Pancreas (tissue), 10 donors: ENCODE measurements around the gene SRGAP2B. TPM values are rescaled to one million over a fixed set of nuclear protein-coding genes. Genes with fewer than 3 reads are reported as not detected.
"Not testable (repeated sequence)": the region's sequence is repeated elsewhere in the genome, so short reads cannot be mapped to it uniquely, and the experiment has no call there.

Source experiments
- ATAC-seq, 4 donors: fragments of 200-7000 bp; cut with Tn5 transposase; one replicate each; pipeline versions ENCODE4 v1.8.0 to v1.9.1; 2020; ENCODE audit warnings: mild to moderate bottlenecking in 4 of 4, moderate library complexity in 4 of 4
- DNase-seq, 6 donors: peaks; one replicate each; pipeline ENCODE4 v3.0.0-alpha.2; 2020
- FAIRE-seq: peaks from 2 replicates; lab custom pipeline; 2012; peaks lifted over from hg19 to GRCh38; lab: Jason Lieb, UNC
- H3K27ac ChIP-seq, 4 donors: fragments of 200-600 bp; sonication (generic); 1 replicate in 3 of 4; 2 replicates in 1 of 4; pipeline versions ENCODE4 v1.5.0 to v1.8.0; 2020
- H3K27me3 ChIP-seq, 4 donors: fragments of 200-600 bp; one replicate each; pipeline ENCODE4 v1.8.0; 2021
- H3K36me3 ChIP-seq, 3 donors: fragments of 200-600 bp; sonication (generic) in 1 of 3; one replicate each; pipeline versions ENCODE4 v1.5.0 to v1.8.0; 2020 to 2021
- H3K4me1 ChIP-seq, 3 donors: fragments of 200-600 bp; one replicate each; pipeline ENCODE4 v1.8.0; 2021
- H3K4me3 ChIP-seq, 4 donors: fragments of 200-600 bp; sonication (generic) in 2 of 4; one replicate each; pipeline versions ENCODE4 v1.5.0 to v1.8.0; 2020 to 2021
- H3K9me3 ChIP-seq, 4 donors: fragments of 200-600 bp; one replicate each; pipeline ENCODE4 v1.8.0; 2021
- WGBS, 2 donors: extraction: QIAGEN DNeasy Blood & Tissue Kit; methylation state at CpG; one replicate each; pipeline ENCODE4 v1.1.7; 2013; 5-methylcytosine and 5-hydroxymethylcytosine counted together
- intact Hi-C, 3 donors: fragments of 100-400 bp; cut with DNase I; formaldehyde crosslinking; loops; one replicate each; pipeline versions ENCODE4 v1.11.1 to v1.14.2; 2022
- polyA plus RNA-seq, 2 donors: library from polyadenylated mRNA; stranded (reverse); fragments of 200-250 nt; gene quantifications; one replicate each; pipeline ENCODE4 v1.2.3, GENCODE V29; 2013
- total RNA-seq, 6 donors: library from RNA; stranded (reverse); fragmentation: NEBNext Ultra II Directional in 4 of 6; extraction: Animal tissue kit (Norgen Biotek cat#: 25700) in 4 of 6; gene quantifications; one replicate each; pipeline versions ENCODE4 v1.2.1 to v1.2.4, GENCODE V29; 2021 to 2023
- donor health status: healthy with polysubstance abuse.
- donor health status: DM: no; HTN: no; CAD: no; lungs with moderate emphysema.
- donor health status: DM: no; HTN: no; CAD: no.
- donor health status: control.
- donor health status: control.
- donor health status: Bipolar disorder and iron deficiency.
- donor health status: DM: yes; HTN: yes; CAD: no.
- donor health status: DM: no; HTN: no; CAD: no.
- donor health status: DM: no; HTN: no; CAD: no.
- donor health status: DM: yes; HTN: yes; CAD: no.

Gene SRGAP2B
- total and polyA plus RNA-seq, 8 donors, result 2.2 to 13.0 (median 4.6) TPM

DNA sequence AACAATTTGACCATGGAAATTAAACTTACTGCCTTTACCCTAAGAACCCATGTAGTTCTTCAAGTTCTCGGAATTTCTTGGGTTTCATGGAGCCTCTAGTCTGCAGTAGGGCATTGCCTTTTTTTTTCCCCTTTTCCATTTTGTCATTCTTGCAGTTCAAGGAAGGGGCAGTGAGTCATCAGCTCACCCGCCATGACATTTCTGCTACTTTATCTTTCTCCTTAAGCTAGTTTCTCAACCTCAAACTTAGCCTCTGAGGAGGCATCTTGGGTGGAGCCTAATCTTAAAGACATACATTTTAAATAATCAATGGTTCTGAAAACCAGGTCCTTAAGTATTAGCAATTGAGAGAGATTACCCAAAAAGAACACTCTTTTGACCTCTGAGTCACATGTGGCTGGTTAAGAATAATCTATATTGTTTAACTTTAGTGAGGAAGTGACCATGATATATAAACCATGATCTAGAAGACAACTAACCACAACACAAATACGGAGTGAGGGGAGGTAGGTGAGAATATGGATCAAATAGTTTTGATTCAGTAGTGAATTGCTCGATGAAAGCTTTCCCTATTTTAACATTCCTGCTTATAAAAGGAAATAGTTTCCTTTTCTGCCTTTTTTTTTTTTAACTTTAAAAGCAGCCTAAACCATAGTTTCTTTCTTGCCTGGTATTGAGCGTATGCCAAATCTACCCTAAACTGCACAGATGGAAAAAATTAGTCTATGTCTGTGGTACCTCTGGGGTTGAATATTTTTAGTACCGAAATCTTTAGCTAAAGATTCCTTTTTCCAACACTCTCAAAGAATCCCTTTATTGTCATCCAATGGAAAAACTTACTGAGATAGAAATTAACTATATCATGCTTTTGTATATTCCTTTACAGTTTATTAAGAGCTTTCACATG is 20.7 kb upstream of the SRGAP2B start:
- intact Hi-C loops, result not testable (repeated sequence)
- ATAC-seq, result peak in 1 of 4 donors; percentile 47
- WGBS, 2 donors, result no CpG with 5 or more reads among the region's 6 CpGs

GRCh38 chr1:145114560-145115057 is 19.5 kb upstream of the SRGAP2B start:
- H3K4me3 ChIP-seq, H3K27me3 ChIP-seq, H3K27ac ChIP-seq, H3K9me3 ChIP-seq, H3K36me3 ChIP-seq, FAIRE-seq, H3K4me1 ChIP-seq, ATAC-seq, DNase-seq, intact Hi-C loops: not testable (repeated sequence)
- no CpG with 5 or more reads among the region's 1 CpG for WGBS, 2 donors

More for the DNA sequence above, 20.7 kb upstream of the SRGAP2B start:
- not testable (repeated sequence) for DNase-seq, FAIRE-seq, H3K27me3 ChIP-seq, H3K4me3 ChIP-seq, H3K36me3 ChIP-seq, H3K9me3 ChIP-seq, H3K27ac ChIP-seq, H3K4me1 ChIP-seq

DNA sequence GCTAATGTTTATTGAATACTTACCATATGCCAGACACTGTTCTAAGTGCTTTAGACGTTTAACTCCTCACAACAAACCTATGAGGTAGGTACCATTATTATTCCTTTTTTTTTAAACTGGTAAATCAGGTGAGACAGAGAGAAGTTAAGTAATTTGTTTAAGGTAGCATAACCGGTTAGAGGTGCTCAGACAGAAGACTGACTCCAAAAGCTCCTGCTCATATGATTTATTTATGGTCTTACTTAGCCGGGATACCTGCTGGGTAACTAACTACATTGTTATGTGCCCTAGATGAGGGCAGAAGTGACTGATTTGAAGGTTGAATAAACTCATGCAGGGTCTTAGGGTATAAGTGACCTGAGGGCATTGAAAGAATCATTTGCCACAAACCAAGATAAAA is 17.6 kb upstream of the SRGAP2B start:
- H3K27me3 ChIP-seq, ATAC-seq, H3K4me1 ChIP-seq, H3K27ac ChIP-seq, H3K9me3 ChIP-seq, intact Hi-C loops, H3K4me3 ChIP-seq, FAIRE-seq, DNase-seq, H3K36me3 ChIP-seq: not testable (repeated sequence)
- WGBS, 2 donors, result no CpG with 5 or more reads among the region's 3 CpGs

DNA sequence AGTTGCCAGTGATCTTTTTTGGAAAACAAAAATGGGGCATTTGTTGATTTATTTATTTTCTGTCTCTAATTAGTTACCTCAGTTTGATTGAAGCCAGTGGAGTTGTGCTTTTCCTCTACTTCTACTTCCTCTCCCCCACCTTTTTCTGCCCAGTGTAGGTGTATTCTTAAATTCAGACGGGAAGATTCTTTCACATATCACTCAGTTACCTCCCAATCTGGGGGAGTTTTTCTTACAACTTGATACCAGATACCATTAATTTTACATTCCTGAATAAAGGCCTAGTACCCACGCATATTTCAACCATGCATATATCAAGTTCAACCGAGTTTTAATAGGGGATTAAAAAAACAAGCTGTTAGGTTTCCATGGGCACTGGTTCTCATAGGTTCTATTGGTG is 16.5 kb upstream of the SRGAP2B start:
- intact Hi-C loops, DNase-seq, H3K36me3 ChIP-seq, H3K4me1 ChIP-seq, H3K9me3 ChIP-seq, H3K27ac ChIP-seq, FAIRE-seq, H3K4me3 ChIP-seq, ATAC-seq, H3K27me3 ChIP-seq: not testable (repeated sequence)
- no CpG with 5 or more reads among the region's 3 CpGs for WGBS, 2 donors

DNA sequence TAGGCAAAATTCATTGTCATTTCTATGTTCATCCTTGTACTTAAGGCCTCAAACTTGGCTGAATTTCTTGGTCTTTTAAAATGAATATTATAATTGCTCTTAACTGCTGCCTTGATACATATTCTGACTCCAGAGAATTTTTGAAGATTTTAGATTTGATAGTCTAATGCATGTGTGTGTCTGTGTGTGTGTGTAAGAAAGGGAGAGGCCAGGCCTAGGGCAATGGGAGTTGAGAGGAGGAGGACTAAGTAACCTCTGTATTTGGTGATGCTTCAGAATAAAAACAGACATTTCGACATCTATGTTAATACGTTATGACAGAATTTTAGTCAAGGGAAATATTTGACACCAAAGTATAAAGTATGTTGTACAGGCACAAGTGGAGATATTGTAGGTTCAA is 8.2 kb upstream of the SRGAP2B start:
- H3K4me1 ChIP-seq, H3K4me3 ChIP-seq, ATAC-seq, H3K27me3 ChIP-seq, H3K36me3 ChIP-seq, intact Hi-C loops, FAIRE-seq, H3K9me3 ChIP-seq, DNase-seq, H3K27ac ChIP-seq: not testable (repeated sequence)
- WGBS, 2 donors, result no CpG with 5 or more reads among the region's 2 CpGs

- FAIRE-seq, H3K27me3 ChIP-seq, ATAC-seq, H3K36me3 ChIP-seq, H3K4me1 ChIP-seq, H3K4me3 ChIP-seq, intact Hi-C loops, H3K27ac ChIP-seq, DNase-seq, H3K9me3 ChIP-seq: not testable (repeated sequence)
- WGBS, 2 donors, result 60 to 71% methylated on average over 1 of the region's 1 CpG
Measured at GRCh38 chr1:145101725-145102124, 6.6 kb upstream of the SRGAP2B start.

GRCh38 chr1:145094655-145095211 is 395 bp downstream of the SRGAP2B start:
- peak; percentile 17 to 40 (median 30) for ATAC-seq
- H3K4me3 ChIP-seq, result peak overlapping the region in 2 of 4 donors; percentile 32 to 38
- H3K27me3 ChIP-seq, intact Hi-C loops, H3K4me1 ChIP-seq, H3K27ac ChIP-seq, H3K9me3 ChIP-seq, H3K36me3 ChIP-seq, FAIRE-seq: not testable (repeated sequence)
- WGBS, 2 donors, result 0% methylated on average over 5 to 12 of the region's 46 CpGs
- DNase-seq, result peak in 5 of 6 donors; percentile 14 to 54 (median 30)

DNA sequence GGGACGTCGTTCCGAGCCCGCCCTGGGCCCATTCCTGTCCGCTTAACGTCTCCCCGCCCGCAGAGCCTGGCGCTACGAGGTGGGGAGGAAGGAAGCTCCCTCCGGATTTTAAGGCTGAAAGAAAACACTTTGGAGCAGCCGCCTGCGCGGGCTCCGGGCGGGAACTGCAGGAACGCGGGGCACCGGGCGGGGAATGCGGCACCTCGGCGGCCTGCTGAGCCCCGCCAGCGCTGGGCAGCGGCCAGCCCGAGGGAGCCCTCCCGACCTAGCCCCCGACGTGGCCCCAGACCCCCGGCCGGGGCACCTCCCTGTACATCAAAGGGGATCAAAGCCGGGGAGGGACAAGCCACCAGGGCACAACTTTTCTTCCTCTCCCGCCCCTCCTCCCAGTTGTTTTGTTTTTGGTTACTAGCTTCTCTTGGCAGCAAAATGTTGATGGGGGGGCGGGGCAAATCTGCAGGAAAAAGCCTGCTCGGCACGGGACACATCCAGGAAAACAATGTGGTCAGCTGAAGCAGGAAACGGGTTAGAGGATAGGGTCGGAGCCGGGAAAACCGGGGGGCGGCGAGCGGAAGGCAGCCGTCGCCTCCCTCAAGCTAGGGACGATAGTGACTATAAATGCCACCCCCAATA is 1.5 kb downstream of the SRGAP2B start:
- H3K9me3 ChIP-seq, H3K4me1 ChIP-seq, intact Hi-C loops, FAIRE-seq, H3K27me3 ChIP-seq, H3K36me3 ChIP-seq, ATAC-seq: not testable (repeated sequence)
- Histone ChIP-seq H3K27ac (peak overlapping the region in 1 of 4 donors; percentile 50), H3K4me3 (peak overlapping the region; percentile 18 to 39 (median 26))
- DNase-seq, result peak; percentile 45 to 68 (median 58)
- 0% methylated on average over 11 to 25 of the region's 47 CpGs for WGBS, 2 donors

GRCh38 chr1:145082483-145083255 is 12.5 kb downstream of the SRGAP2B start:
- H3K36me3 ChIP-seq, intact Hi-C loops, DNase-seq, H3K27me3 ChIP-seq, H3K27ac ChIP-seq, H3K4me1 ChIP-seq, H3K9me3 ChIP-seq, ATAC-seq, H3K4me3 ChIP-seq, FAIRE-seq: not testable (repeated sequence)
- WGBS, 2 donors, result 78 to 89% methylated on average over 3 to 4 of the region's 7 CpGs

GRCh38 chr1:145080193-145080592 is 14.9 kb downstream of the SRGAP2B start:
- FAIRE-seq, H3K27me3 ChIP-seq, H3K27ac ChIP-seq, H3K4me1 ChIP-seq, intact Hi-C loops, H3K4me3 ChIP-seq, H3K36me3 ChIP-seq, ATAC-seq, DNase-seq, H3K9me3 ChIP-seq: not testable (repeated sequence)
- WGBS, 2 donors, result 83 to 97% methylated on average over 2 of the region's 3 CpGs

DNA sequence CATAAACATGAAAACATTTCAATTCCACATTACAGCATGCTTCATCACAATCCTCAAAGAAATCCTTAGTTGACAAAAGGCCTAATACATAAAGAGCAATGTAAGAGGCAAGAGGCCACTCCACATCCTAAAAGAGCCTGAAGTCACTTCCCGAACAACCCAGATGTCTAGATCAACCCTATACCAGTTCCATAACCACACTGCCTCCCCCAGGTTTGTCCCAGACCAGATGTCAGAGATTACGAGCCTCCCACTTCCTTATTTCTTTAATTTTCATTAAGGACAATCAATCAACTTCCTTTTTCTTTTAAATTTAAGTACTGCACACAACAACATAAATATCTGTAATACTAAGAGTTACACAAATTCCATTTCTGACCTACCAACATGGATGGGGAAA is 15.4 kb downstream of the SRGAP2B start:
- H3K9me3 ChIP-seq, intact Hi-C loops, DNase-seq, H3K4me1 ChIP-seq, H3K4me3 ChIP-seq, H3K27me3 ChIP-seq, H3K27ac ChIP-seq, H3K36me3 ChIP-seq, FAIRE-seq: not testable (repeated sequence)
- WGBS, 2 donors, result 83 to 85% methylated on average over 2 of the region's 2 CpGs
- ATAC-seq, result peak in 1 of 4 donors; percentile 41
